Ascending aorta (tissue), 2 donors: ENCODE results near the gene C12orf56. TPM values are rescaled to one million over a fixed set of nuclear protein-coding genes. Genes with fewer than 3 reads are reported as not detected.
"Not testable (repeated sequence)": the region's sequence is repeated elsewhere in the genome, so short reads cannot be mapped to it uniquely, and the experiment has no call there.

Experiments used
- DNase-seq, 2 donors: peaks; one replicate each; pipeline ENCODE4 v3.0.0-alpha.2; 2019; ENCODE audit warnings: low spot score in 2 of 2
- H3K27ac ChIP-seq, 2 donors: fragments of 200-600 bp; sonication (generic); one replicate each; pipeline ENCODE4 v1.5.1; 2016 to 2017; ENCODE audit warnings: mild to moderate bottlenecking in 1 of 2
- H3K27me3 ChIP-seq: fragments of 200-600 bp; sonication (generic); one replicate; pipeline ENCODE4 v1.5.1; 2017
- H3K36me3 ChIP-seq, 2 donors: fragments of 200-600 bp; sonication (generic); one replicate each; pipeline ENCODE4 v1.5.1; 2016
- H3K4me1 ChIP-seq, 2 donors: fragments of 200-600 bp; sonication (generic); one replicate each; pipeline ENCODE4 v1.5.1; 2016 to 2017; ENCODE audit warnings: mild to moderate bottlenecking in 1 of 2
- H3K4me3 ChIP-seq, 2 donors: fragments of 200-600 bp; sonication (generic); one replicate each; pipeline ENCODE4 v1.5.1; 2016 to 2017; ENCODE audit warnings: mild to moderate bottlenecking in 1 of 2
- H3K9me3 ChIP-seq, 2 donors: fragments of 200-600 bp; sonication (generic); one replicate each; pipeline ENCODE4 v1.5.1; 2016
- intact Hi-C: fragments of 100-400 bp; cut with DNase I; formaldehyde crosslinking; loops from one replicate; pipeline ENCODE4 v1.15.1; 2023
- total RNA-seq: library from RNA; depleted of rRNA; stranded (reverse); fragments of >200 nt; gene quantifications from one replicate; pipeline ENCODE4 v1.1.0, GENCODE V29; 2016
- TF ChIP-seq, protein P1 (sequence below), 3 experiments: fragments of 200-600 bp in 2 of 3; fragments of 450-650 bp in 1 of 3; sonication (generic) in 2 of 3; IDR thresholded peaks; one replicate each; pipeline ENCODE4 v1.5.1; 2016 to 2019; ENCODE audit warnings: antibody characterized with exemption in 3 of 3, mild to moderate bottlenecking in 1 of 3, moderate library complexity in 1 of 3

C12orf56 gene
- total RNA-seq, 1 donor from 2014 or later: not detected

DNA sequence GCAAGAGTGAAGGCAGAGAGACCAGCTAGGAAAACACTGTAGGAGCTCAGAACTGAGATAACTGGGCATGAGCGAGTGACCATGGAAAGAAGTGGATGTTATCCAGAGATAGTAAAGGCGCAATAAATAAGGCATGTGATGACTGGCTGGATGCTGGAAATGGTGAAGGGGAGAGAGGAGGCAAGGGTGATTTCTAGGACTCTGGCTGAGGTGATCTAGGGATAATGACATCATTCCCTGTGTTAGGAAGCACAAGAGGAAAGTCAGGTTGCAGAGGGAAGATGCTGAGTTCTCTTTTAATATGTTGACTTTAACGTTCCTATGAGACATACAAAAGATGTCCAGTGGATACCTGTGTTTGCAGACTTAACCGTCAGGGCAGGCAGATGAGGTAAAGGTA, 78.7 kb downstream of the C12orf56 start:
- Histone ChIP-seq H3K36me3 (no peaks in the 10 kb centered on the region), H3K27me3 (no peaks in the 10 kb centered on the region), H3K27ac (no peak overlapping the region), H3K4me3 (no peak overlapping the region), H3K9me3 (no peaks in the 10 kb centered on the region), H3K4me1 (no peaks in the 10 kb centered on the region)
- TF ChIP-seq, protein P1, sequence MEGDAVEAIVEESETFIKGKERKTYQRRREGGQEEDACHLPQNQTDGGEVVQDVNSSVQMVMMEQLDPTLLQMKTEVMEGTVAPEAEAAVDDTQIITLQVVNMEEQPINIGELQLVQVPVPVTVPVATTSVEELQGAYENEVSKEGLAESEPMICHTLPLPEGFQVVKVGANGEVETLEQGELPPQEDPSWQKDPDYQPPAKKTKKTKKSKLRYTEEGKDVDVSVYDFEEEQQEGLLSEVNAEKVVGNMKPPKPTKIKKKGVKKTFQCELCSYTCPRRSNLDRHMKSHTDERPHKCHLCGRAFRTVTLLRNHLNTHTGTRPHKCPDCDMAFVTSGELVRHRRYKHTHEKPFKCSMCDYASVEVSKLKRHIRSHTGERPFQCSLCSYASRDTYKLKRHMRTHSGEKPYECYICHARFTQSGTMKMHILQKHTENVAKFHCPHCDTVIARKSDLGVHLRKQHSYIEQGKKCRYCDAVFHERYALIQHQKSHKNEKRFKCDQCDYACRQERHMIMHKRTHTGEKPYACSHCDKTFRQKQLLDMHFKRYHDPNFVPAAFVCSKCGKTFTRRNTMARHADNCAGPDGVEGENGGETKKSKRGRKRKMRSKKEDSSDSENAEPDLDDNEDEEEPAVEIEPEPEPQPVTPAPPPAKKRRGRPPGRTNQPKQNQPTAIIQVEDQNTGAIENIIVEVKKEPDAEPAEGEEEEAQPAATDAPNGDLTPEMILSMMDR (IDR thresholded peaks at IDR 0.05): no peak
- intact Hi-C loops: no loop called here
- no peak for DNase-seq

DNA sequence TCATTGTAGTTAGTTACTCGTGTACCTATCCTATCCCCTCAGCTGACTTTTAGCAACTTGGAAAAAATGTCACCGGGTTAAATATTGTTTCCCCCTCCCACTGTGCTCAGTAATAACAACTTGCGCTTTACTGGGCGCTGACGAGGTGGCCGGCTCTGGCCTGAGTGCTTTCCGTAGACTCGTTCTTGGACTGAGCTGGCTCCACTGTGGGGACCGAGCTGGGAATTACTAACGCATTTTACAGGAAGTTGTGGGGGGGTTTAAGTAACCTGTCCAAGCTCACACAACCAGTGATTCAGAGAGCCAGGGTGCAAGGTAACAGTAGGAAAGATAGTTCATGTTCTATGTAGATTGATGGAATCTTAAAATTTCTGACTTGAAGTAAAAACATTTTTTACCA, 86.0 kb downstream of the C12orf56 start:
- TF ChIP-seq, protein P1 (IDR thresholded peaks at IDR 0.05): no peak
- H3K4me1 ChIP-seq: no peaks in the 10 kb centered on the region
- no peak for DNase-seq
- no peaks in the 10 kb centered on the region for H3K36me3 ChIP-seq
- no peak overlapping the region for H3K4me3 ChIP-seq
- intact Hi-C loops: no loop called here
- no peak overlapping the region for H3K27ac ChIP-seq
- H3K27me3 ChIP-seq: no peaks in the 10 kb centered on the region
- H3K9me3 ChIP-seq: no peaks in the 10 kb centered on the region

- intact Hi-C loops: no loop called here
- H3K27me3 ChIP-seq: no peaks in the 10 kb centered on the region
- H3K4me3 ChIP-seq: no peak overlapping the region
- no peaks in the 10 kb centered on the region for H3K9me3 ChIP-seq
- TF ChIP-seq, protein P1 (IDR thresholded peaks at IDR 0.05): no peak
- no peak overlapping the region for H3K27ac ChIP-seq
- no peaks in the 10 kb centered on the region for H3K36me3 ChIP-seq
- no peaks in the 10 kb centered on the region for H3K4me1 ChIP-seq
- DNase-seq: no peak
Measured at GRCh38 chr12:64299628-64300027, 90.9 kb downstream of the C12orf56 start.

DNA sequence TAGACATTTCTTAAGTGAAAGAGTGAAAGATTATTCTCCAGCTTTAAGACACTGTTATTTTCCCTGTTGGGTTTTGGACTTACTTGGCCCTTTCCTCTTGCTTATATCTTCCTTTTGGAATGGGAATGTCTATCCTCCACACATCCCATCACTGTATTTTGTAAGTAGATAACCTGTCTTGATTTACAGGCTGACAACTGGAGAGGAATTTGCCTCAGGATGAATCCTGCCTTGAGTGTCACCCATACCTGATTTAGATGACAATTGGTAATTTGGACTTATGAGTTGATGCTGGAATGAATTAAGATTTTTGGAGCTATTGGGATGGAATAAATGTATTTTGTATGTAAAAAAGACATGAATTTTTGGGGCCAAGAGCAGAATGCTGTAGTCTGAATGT, 94.3 kb downstream of the C12orf56 start:
- Histone ChIP-seq H3K27ac (no peak overlapping the region), H3K9me3 (no peaks in the 10 kb centered on the region), H3K27me3 (no peaks in the 10 kb centered on the region), H3K36me3 (no peaks in the 10 kb centered on the region), H3K4me1 (no peaks in the 10 kb centered on the region), H3K4me3 (no peak overlapping the region)
- DNase-seq: no peak
- TF ChIP-seq, protein P1 (IDR thresholded peaks at IDR 0.05): no peak
- intact Hi-C loops: no loop called here

GRCh38 chr12:64293654-64294364, 96.7 kb downstream of the C12orf56 start:
- Histone ChIP-seq H3K27me3 (no peaks in the 10 kb centered on the region), H3K4me1 (no peaks in the 10 kb centered on the region), H3K27ac (no peak overlapping the region), H3K36me3 (no peaks in the 10 kb centered on the region), H3K4me3 (no peak overlapping the region), H3K9me3 (no peaks in the 10 kb centered on the region)
- TF ChIP-seq, protein P1 (IDR thresholded peaks at IDR 0.05): no peak
- no peak for DNase-seq
- intact Hi-C loops: no loop called here

DNA sequence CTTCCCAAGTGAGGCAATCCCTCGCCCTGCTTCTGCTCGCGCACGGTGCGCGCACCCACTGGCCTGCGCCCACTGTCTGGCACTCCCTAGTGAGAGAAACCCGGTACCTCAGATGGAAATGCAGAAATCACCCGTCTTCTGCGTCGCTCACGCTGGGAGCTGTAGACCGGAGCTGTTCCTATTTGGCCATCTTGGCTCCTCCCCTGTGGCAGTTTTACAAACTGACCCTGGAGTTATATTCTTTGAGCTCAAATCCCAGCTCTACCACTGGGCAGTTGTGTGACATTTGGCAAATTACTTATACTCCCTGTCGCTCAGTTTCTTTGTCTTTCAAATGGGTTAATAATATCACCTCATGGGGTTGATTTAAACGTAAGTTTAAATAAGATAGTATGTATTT, 97.4 kb downstream of the C12orf56 start:
- H3K4me1 ChIP-seq, H3K27ac ChIP-seq, DNase-seq, H3K9me3 ChIP-seq, H3K4me3 ChIP-seq, H3K27me3 ChIP-seq, H3K36me3 ChIP-seq, intact Hi-C loops: not testable (repeated sequence)
